HT-29 (cell line): ENCODE results near the gene LATS1. TPM values are rescaled to one million over a fixed set of nuclear protein-coding genes. Genes with fewer than 3 reads are reported as not detected.

Source experiments
- DNase-seq: peaks from one replicate; pipeline ENCODE4 v3.0.0-alpha.2; 2015; ENCODE audit warnings: low spot score
- small RNA-seq: library from RNA; depleted of rRNA; stranded (forward); fragments of <200 nt; gene quantifications from one replicate; pipeline ENCODE3, GENCODE V24; 2014
- total RNA-seq: library from RNA; depleted of rRNA; stranded (reverse); fragments of >200 nt; shearing (Covaris generic); gene quantifications from 2 replicates; pipeline ENCODE4 v1.2.3, GENCODE V29; 2014; rRNA removed

LATS1 gene
- total RNA-seq, 1 experiment from 2014 or later, result 9.4 TPM

- no peak for DNase-seq
Observed at GRCh38 chr6:149660028-149660427, 57.9 kb downstream of the LATS1 start.

- no peak for DNase-seq
Observed at GRCh38 chr6:149657441-149657840, 60.5 kb downstream of the LATS1 start.

GRCh38 chr6:149651056-149651455 is 66.8 kb downstream of the LATS1 start:
- DNase-seq, result no peak

- peak; percentile 93 for DNase-seq
Observed at GRCh38 chr6:149648148-149649145, 69.5 kb downstream of the LATS1 start, which contains the start of gene KATNA1. TSS of gene KATNA1 (minus strand) at chr6:149648714. CDS start at chr6:149638547, 10,167 bp downstream.

- DNase-seq, result no peak
Observed at GRCh38 chr6:149646599-149646998, 71.3 kb downstream of the LATS1 start.

GRCh38 chr6:149642829-149643580 is 74.9 kb downstream of the LATS1 start:
- no peak for DNase-seq

GRCh38 chr6:149636124-149636523 is 81.8 kb downstream of the LATS1 start:
- peak; percentile 45 for DNase-seq

GRCh38 chr6:149634315-149634714 is 83.6 kb downstream of the LATS1 start:
- no peak for DNase-seq

- peak; percentile 11 for DNase-seq
Observed at GRCh38 chr6:149628875-149629510, 88.9 kb downstream of the LATS1 start.

GRCh38 chr6:149627672-149628071 is 90.2 kb downstream of the LATS1 start:
- DNase-seq, result no peak

GRCh38 chr6:149615805-149616204 is 102.1 kb downstream of the LATS1 start:
- DNase-seq, result no peak

GRCh38 chr6:149614337-149614736 is 103.6 kb downstream of the LATS1 start:
- DNase-seq, result no peak

- no peak for DNase-seq
Observed at GRCh38 chr6:149608381-149608982, 109.4 kb downstream of the LATS1 start.

Small RNAs within 50 kb of the gene (small RNA-seq; reads per million reads assigned to genes)
- gene RF00019, result not detected

Other genes with a start within 250 kb of the LATS1 start
- gene ZC3H12D, start 233.1 kb downstream of the LATS1 start, total RNA-seq, result not detected in 2 replicates
- 7.6 and 8.6 TPM in 2 replicates for gene PPIL4, start 172.1 kb downstream of the LATS1 start, total RNA-seq
- gene GINM1, start 151.7 kb downstream of the LATS1 start, total RNA-seq, result 11.9 and 14.8 TPM in 2 replicates
- 7.6 and 10.0 TPM in 2 replicates for gene KATNA1, start 69.4 kb downstream of the LATS1 start, total RNA-seq
- gene NUP43, start 28.4 kb upstream of the LATS1 start, total RNA-seq, result 14.0 and 15.0 TPM in 2 replicates
- gene PCMT1, start 31.6 kb upstream of the LATS1 start, total RNA-seq, result 83.7 and 100 TPM in 2 replicates
- 37.9 and 43.0 TPM in 2 replicates for gene LRP11, start 146.3 kb upstream of the LATS1 start, total RNA-seq
- 0.52 and 1.0 TPM in 2 replicates for gene RAET1E, start 180.0 kb upstream of the LATS1 start, total RNA-seq
- gene RAET1G, start 205.0 kb upstream of the LATS1 start, total RNA-seq, result 0.51 TPM in 1 of 2 replicates, not detected in the other
- gene ULBP2, start 223.9 kb upstream of the LATS1 start, total RNA-seq, result 3.2 and 5.3 TPM in 2 replicates
- gene ULBP1, start 245.8 kb upstream of the LATS1 start, total RNA-seq, result 0.13 TPM in 1 of 2 replicates, not detected in the other